Tibial nerve (tissue), 4 donors: ENCODE data around the gene TDP1. TPM values are rescaled to one million over a fixed set of nuclear protein-coding genes. Genes with fewer than 3 reads are reported as not detected.

Experiments
- DNase-seq, 2 donors: peaks; one replicate each; pipeline ENCODE4 v3.0.0-alpha.2; 2019; ENCODE audit warnings: low spot score in 2 of 2
- H3K27ac ChIP-seq, 4 donors: fragments of 200-600 bp; sonication (generic) in 3 of 4; one replicate each; pipeline ENCODE4 v1.5.1; 2017 to 2019; ENCODE audit warnings: mild to moderate bottlenecking in 1 of 4
- H3K27me3 ChIP-seq, 2 donors: fragments of 200-600 bp; sonication (generic) in 1 of 2; one replicate each; pipeline versions ENCODE4 v1.5.1 to v1.6.0; 2017 to 2019
- H3K36me3 ChIP-seq, 3 donors: fragments of 200-600 bp; sonication (generic); one replicate each; pipeline ENCODE4 v1.5.1; 2018 to 2019
- H3K4me1 ChIP-seq, 4 donors: fragments of 200-600 bp; sonication (generic) in 3 of 4; one replicate each; pipeline ENCODE4 v1.5.1; 2017 to 2019
- H3K4me3 ChIP-seq, 4 donors: fragments of 200-600 bp; sonication (generic) in 3 of 4; one replicate each; pipeline ENCODE4 v1.5.1; 2017 to 2019; ENCODE audit warnings: mild to moderate bottlenecking in 1 of 4, moderate library complexity in 1 of 4
- H3K9me3 ChIP-seq, 4 donors: fragments of 200-600 bp; sonication (generic) in 3 of 4; one replicate each; pipeline ENCODE4 v1.5.1; 2017 to 2019
- EP300 ChIP-seq, 2 donors: sonication (generic); formaldehyde crosslinking; IDR thresholded peaks; one replicate each; pipeline ENCODE4 v1.6.1; 2017; ENCODE audit warnings: antibody characterized with exemption in 2 of 2, mild to moderate bottlenecking in 1 of 2
- POLR2A ChIP-seq, 2 donors: fragments of 450-650 bp; IDR thresholded peaks; one replicate each; pipeline ENCODE4 v1.6.1; 2017; ENCODE audit warnings: antibody characterized with exemption in 2 of 2, mild to moderate bottlenecking in 2 of 2, moderate library complexity in 2 of 2
- WGBS, 2 donors: methylation state at CpG; one replicate each; pipeline ENCODE4 v1.1.5; 2018; 5-methylcytosine and 5-hydroxymethylcytosine counted together
- total RNA-seq, 4 donors: library from RNA; depleted of rRNA; stranded (reverse); fragments of >200 nt; gene quantifications; one replicate each; pipeline ENCODE4 v1.1.0, GENCODE V29; 2016
- TF ChIP-seq, protein P1 (sequence below), 5 experiments: fragments of 200-600 bp in 3 of 5; fragments of 450-650 bp in 2 of 5; sonication (generic) in 3 of 5; IDR thresholded peaks; one replicate each; pipeline ENCODE4 v1.5.1; 2016 to 2019; ENCODE audit warnings: antibody characterized with exemption in 5 of 5, mild to moderate bottlenecking in 3 of 5, moderate library complexity in 2 of 5

Gene TDP1
- total RNA-seq, 4 donors from 2014 or later = 5.9 to 9.0 (median 6.5) TPM

DNA sequence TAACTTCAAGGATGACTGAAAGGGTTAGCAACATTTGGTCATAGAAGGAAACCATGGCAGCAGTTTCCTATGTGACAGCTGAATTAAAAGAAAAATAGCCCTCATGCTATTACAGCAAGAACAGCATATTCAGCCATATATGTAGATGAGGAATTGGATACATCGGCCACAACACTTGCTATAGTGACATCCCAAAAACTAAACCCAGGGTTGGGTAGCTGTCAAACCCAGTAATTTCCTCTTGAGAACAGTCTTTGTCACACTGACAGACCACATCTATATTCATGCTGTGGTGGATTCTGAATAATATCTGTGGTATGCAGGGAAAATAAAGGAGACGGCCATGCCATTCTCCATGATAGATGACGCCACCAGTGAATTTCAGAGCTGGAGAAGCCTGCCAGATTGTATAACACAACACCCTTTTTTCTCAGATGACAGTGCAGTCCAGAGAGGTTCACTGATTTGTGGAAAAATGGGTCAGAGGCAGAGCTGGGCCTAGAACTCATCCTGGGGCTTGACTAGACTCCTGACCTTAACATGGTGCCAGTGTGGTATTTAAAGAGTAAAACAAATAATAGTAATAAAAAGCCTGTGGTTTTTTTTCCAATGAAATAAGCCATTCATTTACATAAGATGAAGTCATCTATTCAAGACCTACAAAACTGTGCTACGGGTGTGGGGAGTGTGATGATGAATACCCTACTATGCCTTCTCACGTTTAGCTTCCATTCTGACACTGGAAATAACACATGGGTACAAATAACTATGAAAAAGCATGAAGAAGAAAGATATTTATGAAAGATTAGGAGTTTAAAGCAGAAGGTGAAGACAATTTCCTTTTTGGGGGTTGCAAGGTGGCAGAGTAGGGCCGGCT is 33.5 kb upstream of the TDP1 start:
- Histone ChIP-seq H3K27ac (peak overlapping the region in 3 of 4 donors; percentile 14 to 86 (median 73)), H3K4me3 (no peak overlapping the region), H3K9me3 (no peaks in the 10 kb centered on the region), H3K4me1 (peaks cover 0 to 5% (median 0%) of the 10 kb centered on the region in 4 donors), H3K27me3 (no peaks in the 10 kb centered on the region), H3K36me3 (no peaks in the 10 kb centered on the region)
- 50 to 56% methylated on average over 6 of the region's 6 CpGs for WGBS, 2 donors
- TF ChIP-seq, protein P1, sequence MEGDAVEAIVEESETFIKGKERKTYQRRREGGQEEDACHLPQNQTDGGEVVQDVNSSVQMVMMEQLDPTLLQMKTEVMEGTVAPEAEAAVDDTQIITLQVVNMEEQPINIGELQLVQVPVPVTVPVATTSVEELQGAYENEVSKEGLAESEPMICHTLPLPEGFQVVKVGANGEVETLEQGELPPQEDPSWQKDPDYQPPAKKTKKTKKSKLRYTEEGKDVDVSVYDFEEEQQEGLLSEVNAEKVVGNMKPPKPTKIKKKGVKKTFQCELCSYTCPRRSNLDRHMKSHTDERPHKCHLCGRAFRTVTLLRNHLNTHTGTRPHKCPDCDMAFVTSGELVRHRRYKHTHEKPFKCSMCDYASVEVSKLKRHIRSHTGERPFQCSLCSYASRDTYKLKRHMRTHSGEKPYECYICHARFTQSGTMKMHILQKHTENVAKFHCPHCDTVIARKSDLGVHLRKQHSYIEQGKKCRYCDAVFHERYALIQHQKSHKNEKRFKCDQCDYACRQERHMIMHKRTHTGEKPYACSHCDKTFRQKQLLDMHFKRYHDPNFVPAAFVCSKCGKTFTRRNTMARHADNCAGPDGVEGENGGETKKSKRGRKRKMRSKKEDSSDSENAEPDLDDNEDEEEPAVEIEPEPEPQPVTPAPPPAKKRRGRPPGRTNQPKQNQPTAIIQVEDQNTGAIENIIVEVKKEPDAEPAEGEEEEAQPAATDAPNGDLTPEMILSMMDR (IDR thresholded peaks at IDR 0.05) = no peak
- TF ChIP-seq EP300 (IDR thresholded peaks at IDR 0.05) (peak in 1 of 2 donors; percentile 72), POLR2A (IDR thresholded peaks at IDR 0.05) (no peak)
- no peak for DNase-seq

- no peaks in the 10 kb centered on the region for H3K36me3 ChIP-seq
- H3K27me3 ChIP-seq = no peaks in the 10 kb centered on the region
Measured at GRCh38 chr14:89924268-89924667, 31.5 kb upstream of the TDP1 start.

GRCh38 chr14:89926694-89927093 is 29.0 kb upstream of the TDP1 start:
- Histone ChIP-seq H3K27ac (no peak overlapping the region), H3K36me3 (peaks cover 0 to 9% (median 0%) of the 10 kb centered on the region in 3 donors), H3K9me3 (no peaks in the 10 kb centered on the region), H3K4me3 (no peak overlapping the region), H3K27me3 (no peaks in the 10 kb centered on the region), H3K4me1 (peaks cover 0 to 5% (median 0%) of the 10 kb centered on the region in 4 donors)
- no peak for TF ChIP-seq EP300 (IDR thresholded peaks at IDR 0.05)
- TF ChIP-seq POLR2A (IDR thresholded peaks at IDR 0.05) = no peak
- TF ChIP-seq, protein P1 (IDR thresholded peaks at IDR 0.05) = no peak
- WGBS, 2 donors = 13 to 23% methylated on average over 1 of the region's 1 CpG
- no peak for DNase-seq

More at GRCh38 chr14:89924268-89924667, 31.5 kb upstream of the TDP1 start:
- no peak for TF ChIP-seq EP300 (IDR thresholded peaks at IDR 0.05)
- TF ChIP-seq, protein P1 (IDR thresholded peaks at IDR 0.05) = no peak
- TF ChIP-seq POLR2A (IDR thresholded peaks at IDR 0.05) = no peak
- peak overlapping the region in 2 of 4 donors; percentile 38 to 45 for H3K27ac ChIP-seq
- no peak for DNase-seq
- H3K9me3 ChIP-seq = no peaks in the 10 kb centered on the region
- H3K4me3 ChIP-seq = no peak overlapping the region
- WGBS, 2 donors = 55 to 62% methylated on average over 4 of the region's 4 CpGs
- H3K4me1 ChIP-seq = peaks cover 0 to 5% (median 0%) of the 10 kb centered on the region in 4 donors

- Histone ChIP-seq H3K27me3 (no peaks in the 10 kb centered on the region), H3K36me3 (peaks cover 0 to 14% (median 0%) of the 10 kb centered on the region in 3 donors), H3K9me3 (no peaks in the 10 kb centered on the region), H3K27ac (no peak overlapping the region), H3K4me1 (peaks cover 0 to 5% (median 0%) of the 10 kb centered on the region in 4 donors), H3K4me3 (no peak overlapping the region)
- TF ChIP-seq POLR2A (IDR thresholded peaks at IDR 0.05) (no peak), EP300 (IDR thresholded peaks at IDR 0.05) (no peak)
- TF ChIP-seq, protein P1 (IDR thresholded peaks at IDR 0.05) = no peak
- no peak for DNase-seq
- WGBS, 2 donors = 80 to 89% methylated on average over 13 of the region's 13 CpGs
Measured at GRCh38 chr14:89927186-89927865, 28.4 kb upstream of the TDP1 start.

- no peak for DNase-seq
- no peaks in the 10 kb centered on the region for H3K4me1 ChIP-seq
- no peak overlapping the region for H3K4me3 ChIP-seq
- H3K27me3 ChIP-seq = no peaks in the 10 kb centered on the region
- H3K9me3 ChIP-seq = no peaks in the 10 kb centered on the region
- peaks cover 0 to 14% (median 0%) of the 10 kb centered on the region in 3 donors for H3K36me3 ChIP-seq
- TF ChIP-seq, protein P1 (IDR thresholded peaks at IDR 0.05) = no peak
- TF ChIP-seq EP300 (IDR thresholded peaks at IDR 0.05) (no peak), POLR2A (IDR thresholded peaks at IDR 0.05) (no peak)
- H3K27ac ChIP-seq = no peak overlapping the region
- WGBS, 2 donors = 71 to 76% methylated on average over 6 of the region's 6 CpGs
Measured at GRCh38 chr14:89933002-89933401, 22.7 kb upstream of the TDP1 start.
